ENCODE results near the gene TRIM59. TPM values are rescaled to one million over a fixed set of nuclear protein-coding genes. Genes with fewer than 3 reads are reported as not detected.

The TRIM59 gene, protein sequence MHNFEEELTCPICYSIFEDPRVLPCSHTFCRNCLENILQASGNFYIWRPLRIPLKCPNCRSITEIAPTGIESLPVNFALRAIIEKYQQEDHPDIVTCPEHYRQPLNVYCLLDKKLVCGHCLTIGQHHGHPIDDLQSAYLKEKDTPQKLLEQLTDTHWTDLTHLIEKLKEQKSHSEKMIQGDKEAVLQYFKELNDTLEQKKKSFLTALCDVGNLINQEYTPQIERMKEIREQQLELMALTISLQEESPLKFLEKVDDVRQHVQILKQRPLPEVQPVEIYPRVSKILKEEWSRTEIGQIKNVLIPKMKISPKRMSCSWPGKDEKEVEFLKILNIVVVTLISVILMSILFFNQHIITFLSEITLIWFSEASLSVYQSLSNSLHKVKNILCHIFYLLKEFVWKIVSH
- 20.1 to 23.0 TPM (median 21.1 TPM) in 3 replicates for total RNA-seq

DNA sequence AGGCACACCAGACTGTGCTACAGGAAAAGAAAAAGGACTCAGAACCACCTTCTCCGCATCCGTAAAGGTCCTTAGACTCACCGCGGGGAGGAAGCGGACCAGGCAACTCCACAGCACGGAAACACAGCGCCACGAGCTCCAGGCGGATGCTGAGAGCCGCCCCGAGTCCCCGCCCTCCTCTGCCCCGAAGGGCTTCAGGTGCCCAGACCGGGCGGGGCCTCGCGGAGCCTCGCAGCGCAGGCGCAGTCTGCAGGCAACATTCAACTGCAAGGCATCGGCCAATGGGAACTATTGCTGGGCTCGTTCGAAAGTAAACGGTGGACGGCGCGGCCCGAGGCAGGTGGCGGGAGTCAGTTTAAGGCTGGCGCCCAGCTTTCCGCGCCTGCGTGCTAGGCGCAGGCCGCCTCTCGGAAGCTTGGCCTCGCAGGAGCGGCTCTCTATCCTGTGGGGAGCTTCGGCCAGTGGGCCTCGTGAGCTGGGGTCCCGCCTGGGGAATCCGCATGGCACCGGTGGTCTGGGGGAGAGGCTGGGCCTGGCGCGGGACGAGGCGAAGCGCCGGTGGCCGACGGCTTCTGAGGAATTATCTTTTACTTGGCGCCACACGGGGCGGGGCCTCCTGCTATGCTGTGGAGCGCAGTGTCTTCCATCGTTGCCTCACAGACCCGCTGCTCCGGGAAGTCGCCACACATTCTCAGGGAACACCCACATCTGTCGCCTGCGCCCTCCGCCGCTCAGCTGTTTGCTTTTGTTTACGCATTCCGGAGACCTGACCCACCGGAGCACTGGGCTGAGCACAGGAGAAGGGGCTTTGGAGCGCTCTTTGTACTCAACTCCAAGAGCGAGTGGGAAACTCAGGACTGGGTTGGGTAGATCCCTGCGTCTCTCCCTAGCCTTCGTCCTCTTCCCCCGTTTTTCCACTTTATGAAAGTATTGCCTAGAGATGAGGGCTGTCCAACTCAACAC lies at the start of gene TRIM59:
Gene TRIM59 (minus strand): TSS at position 151 of the 963 bp plus-strand sequence. CDS start 10,603 bp downstream, outside the sequence.
- Mint-ChIP-seq H3K9me3 (peaks cover 8% of the 10 kb centered on the region), H3K4me3 (peak within 1 kb of the TSS; percentile 85), H3K36me3 (peaks cover 4% of the 10 kb centered on the region), H3K27me3 (ENCODE audit: low read depth) (peaks cover 5% of the 10 kb centered on the region), H3K4me1 (peaks cover 24% of the 10 kb centered on the region), H3K27ac (peak within 1 kb of the TSS; percentile 94)
- peak; percentile 88 to 96 for DNase-seq (ENCODE audit: low spot score in 2 of 2, unreplicated experiment in 2 of 2)
- TF ChIP-seq CTCF (IDR thresholded peaks at IDR 0.05; ENCODE audit: unreplicated experiment), result no peak

- no peaks in the 10 kb centered on the region for H3K27me3 Mint-ChIP-seq (ENCODE audit: low read depth)
- no peak for TF ChIP-seq CTCF (IDR thresholded peaks at IDR 0.05; ENCODE audit: unreplicated experiment)
- peaks cover 4% of the 10 kb centered on the region for H3K9me3 Mint-ChIP-seq
- H3K27ac Mint-ChIP-seq, result no peak overlapping the region
- H3K4me3 Mint-ChIP-seq, result no peak overlapping the region
- DNase-seq (ENCODE audit: low spot score in 2 of 2, unreplicated experiment in 2 of 2), result no peak
- H3K36me3 Mint-ChIP-seq, result peaks cover 23% of the 10 kb centered on the region
- H3K4me1 Mint-ChIP-seq, result no peaks in the 10 kb centered on the region
Observed at GRCh38 chr3:160498202-160498601, 48.6 kb upstream of the TRIM59 start.

DNA sequence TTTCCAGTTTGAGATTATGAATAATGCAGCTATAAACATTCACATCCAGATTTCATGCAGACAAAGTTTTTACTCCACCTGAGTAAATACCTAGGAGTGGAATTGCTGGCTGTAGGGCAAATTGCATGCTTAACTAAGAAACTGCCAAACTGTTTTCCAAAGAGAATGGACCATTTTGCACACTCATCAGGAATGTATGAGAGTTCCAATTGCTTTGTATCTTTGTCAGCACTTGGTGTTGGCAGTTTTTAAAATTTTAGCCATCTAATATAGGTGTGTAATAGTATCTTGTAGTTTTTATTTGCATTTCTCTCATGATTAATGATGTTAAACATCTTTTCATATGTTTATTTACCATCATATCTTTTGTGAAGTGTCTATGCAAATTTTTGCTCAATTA lies 40.6 kb upstream of the TRIM59 start:
- Mint-ChIP-seq H3K4me3 (no peak overlapping the region), H3K27me3 (ENCODE audit: low read depth) (no peaks in the 10 kb centered on the region), H3K4me1 (no peaks in the 10 kb centered on the region), H3K9me3 (peaks cover 4% of the 10 kb centered on the region), H3K36me3 (peaks cover 3% of the 10 kb centered on the region), H3K27ac (no peak overlapping the region)
- no peak for TF ChIP-seq CTCF (IDR thresholded peaks at IDR 0.05; ENCODE audit: unreplicated experiment)
- DNase-seq (ENCODE audit: low spot score in 2 of 2, unreplicated experiment in 2 of 2), result no peak

DNA sequence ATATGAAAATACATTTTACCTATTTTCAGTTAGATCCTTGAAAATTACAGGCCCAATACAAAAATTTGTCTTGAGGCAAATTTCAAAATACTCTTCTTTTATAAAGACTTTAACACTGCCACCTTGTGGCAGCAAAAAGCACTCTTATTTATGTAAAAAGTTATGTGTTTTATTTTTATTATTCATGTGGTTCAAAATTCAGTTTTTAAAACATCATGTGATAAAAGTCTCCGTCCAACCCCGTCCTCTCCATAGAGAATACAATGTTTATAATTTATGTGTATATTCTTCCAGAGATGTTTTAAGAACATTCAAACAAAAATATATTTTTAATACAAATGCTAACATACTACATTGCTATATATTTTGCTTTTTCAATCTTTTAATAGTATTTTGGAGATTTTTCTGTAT lies 36.9 kb upstream of the TRIM59 start:
- no peaks in the 10 kb centered on the region for H3K36me3 Mint-ChIP-seq
- no peaks in the 10 kb centered on the region for H3K4me1 Mint-ChIP-seq
- no peak for DNase-seq (ENCODE audit: low spot score in 2 of 2, unreplicated experiment in 2 of 2)
- no peaks in the 10 kb centered on the region for H3K9me3 Mint-ChIP-seq
- no peak overlapping the region for H3K27ac Mint-ChIP-seq
- no peaks in the 10 kb centered on the region for H3K27me3 Mint-ChIP-seq (ENCODE audit: low read depth)
- peak; percentile 86 for TF ChIP-seq CTCF (IDR thresholded peaks at IDR 0.05; ENCODE audit: unreplicated experiment)
- no peak overlapping the region for H3K4me3 Mint-ChIP-seq

GRCh38 chr3:160482796-160483195 lies 33.2 kb upstream of the TRIM59 start:
- Mint-ChIP-seq H3K36me3 (no peaks in the 10 kb centered on the region), H3K4me3 (no peak overlapping the region), H3K27me3 (ENCODE audit: low read depth) (no peaks in the 10 kb centered on the region), H3K27ac (no peak overlapping the region), H3K4me1 (peaks cover 5% of the 10 kb centered on the region), H3K9me3 (no peaks in the 10 kb centered on the region)
- TF ChIP-seq CTCF (IDR thresholded peaks at IDR 0.05; ENCODE audit: unreplicated experiment), result no peak
- no peak for DNase-seq (ENCODE audit: low spot score in 2 of 2, unreplicated experiment in 2 of 2)
